AG04449 (cell line): ENCODE data around the gene LIMK2.

Experiments used
- CTCF ChIA-PET: fragments of 350-600 bp; formaldehyde crosslinking; extraction: SDS; loops from one replicate; lab custom pipeline; 2021; ENCODE audit warnings: antibody characterized with exemption; lab: Yijun Ruan, JAX
- POLR2A ChIA-PET: fragments of 400-600, 350-600 bp; formaldehyde crosslinking; extraction: SDS; loops from one replicate; lab custom pipeline; 2020; ENCODE audit warnings: antibody characterized with exemption, inconsistent platforms; lab: Yijun Ruan, JAX
- DNase-seq: peaks from one replicate; pipeline ENCODE4 v3.0.0-alpha.2; 2010; ENCODE audit warnings: low read depth, low spot score
- H3K4me3 ChIP-seq: 2 replicates; pipeline ENCODE4 v1.5.1; 2011; ENCODE audit warnings: low read depth, mild to moderate bottlenecking, control low read depth, low read length
- CTCF ChIP-seq: IDR thresholded peaks from one replicate; pipeline ENCODE4 v1.5.1; 2011; ENCODE audit warnings: mild to moderate bottlenecking, moderate library complexity, low read length, control low read depth, inconsistent platforms; ENCODE audit not compliant: insufficient read depth; ENCODE audit errors: missing control alignments

LIMK2 gene

GRCh38 chr22:31276426-31277167 is 64.5 kb downstream of the LIMK2 start:
- H3K4me3 ChIP-seq, result no peak overlapping the region
- CTCF ChIA-PET, result no interaction called here
- POLR2A ChIA-PET, result no interaction called here
- no peak for DNase-seq
- no peak for TF ChIP-seq CTCF

GRCh38 chr22:31277741-31278140 is 65.6 kb downstream of the LIMK2 start:
- TF ChIP-seq CTCF, result no peak
- ChIA-PET CTCF (interaction anchor here (0.9 to 1.0 kb wide), 3 partner anchors 14 to 67 kb away, joined by 3 to 4 read pairs (median 4); partner anchors contain the start of gene PIK3IP1), POLR2A (no interaction called here)
- H3K4me3 ChIP-seq, result no peak overlapping the region
- no peak for DNase-seq

- ChIA-PET POLR2A (no interaction called here), CTCF (interaction anchor here (0.9 to 1.0 kb wide), 3 partner anchors 14 to 67 kb away, joined by 3 to 4 read pairs (median 4); partner anchors contain the start of gene PIK3IP1)
- DNase-seq, result no peak
- no peak for TF ChIP-seq CTCF
- H3K4me3 ChIP-seq, result no peak overlapping the region
Measured at GRCh38 chr22:31278151-31278621, 66.1 kb downstream of the LIMK2 start.

- no peak for TF ChIP-seq CTCF
- CTCF ChIA-PET, result interaction anchor here (0.8 to 1.7 kb wide), 8 partner anchors 8 to 194 kb away, joined by 3 to 5 read pairs (median 4); partner anchors contain the start of gene PIK3IP1
- no peak overlapping the region for H3K4me3 ChIP-seq
- DNase-seq, result no peak
- POLR2A ChIA-PET, result interaction anchor here (0.8 kb wide), 1 partner anchor 13 kb away, joined by 4 read pairs; no protein-coding TSS in a partner anchor
Measured at GRCh38 chr22:31278626-31279326, 66.7 kb downstream of the LIMK2 start.

GRCh38 chr22:31279327-31279669 is 67.2 kb downstream of the LIMK2 start:
- DNase-seq, result no peak
- no peak overlapping the region for H3K4me3 ChIP-seq
- POLR2A ChIA-PET, result interaction anchor here (0.8 kb wide), 1 partner anchor 12 kb away, joined by 4 read pairs; no protein-coding TSS in a partner anchor
- TF ChIP-seq CTCF, result no peak
- CTCF ChIA-PET, result interaction anchor here (0.8 to 1.7 kb wide), 5 partner anchors 9 to 194 kb away, joined by 3 to 5 read pairs (median 3); no protein-coding TSS in a partner anchor
